NCI-H187 treated with DMSO at 0.1 percent for 48 hours (cell line): ENCODE results near the gene SPDYE17.
"Not testable (repeated sequence)": the region's sequence is repeated elsewhere in the genome, so short reads cannot be mapped to it uniquely, and the experiment has no call there.

ENCODE experiments used
- DNase-seq: peaks from one replicate; lab custom pipeline; 2025; lab: John Stamatoyannopoulos, UW

Gene SPDYE17

DNA sequence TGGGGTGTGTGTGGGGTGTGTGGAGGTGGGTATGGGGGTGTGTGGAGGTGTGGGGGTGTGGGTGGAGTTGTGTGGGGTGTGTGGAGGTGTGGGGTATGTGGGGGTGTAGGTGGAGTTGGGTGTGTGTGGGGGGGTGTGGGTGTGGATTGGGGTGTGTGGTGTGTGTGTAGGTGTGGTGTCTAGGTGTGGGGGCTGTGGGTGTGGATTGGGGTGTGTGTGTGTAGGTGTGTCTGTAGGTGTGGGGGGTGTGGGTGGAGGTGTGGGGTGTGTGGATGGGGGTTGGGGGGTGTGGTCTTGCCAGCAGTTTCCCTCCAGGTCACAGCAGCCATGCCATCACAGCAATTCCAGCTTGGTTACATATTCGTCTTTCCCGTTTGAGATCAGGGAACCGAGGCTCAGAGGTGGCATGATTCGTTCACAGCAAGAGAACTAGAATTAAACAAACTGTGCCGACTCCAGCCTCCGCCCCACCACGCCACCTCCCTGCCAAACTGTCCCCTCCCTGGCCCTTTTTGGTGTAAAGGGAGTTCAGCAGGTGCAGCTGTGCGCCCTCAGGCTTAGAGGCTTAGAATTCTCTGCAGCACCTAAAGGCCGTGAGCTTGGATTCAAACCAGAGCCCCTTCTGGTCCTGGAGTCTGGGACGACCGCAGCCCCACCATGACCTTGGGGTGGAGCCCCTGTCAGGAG, 33.3 kb downstream of the SPDYE17 start:
- DNase-seq = not testable (repeated sequence)

DNA sequence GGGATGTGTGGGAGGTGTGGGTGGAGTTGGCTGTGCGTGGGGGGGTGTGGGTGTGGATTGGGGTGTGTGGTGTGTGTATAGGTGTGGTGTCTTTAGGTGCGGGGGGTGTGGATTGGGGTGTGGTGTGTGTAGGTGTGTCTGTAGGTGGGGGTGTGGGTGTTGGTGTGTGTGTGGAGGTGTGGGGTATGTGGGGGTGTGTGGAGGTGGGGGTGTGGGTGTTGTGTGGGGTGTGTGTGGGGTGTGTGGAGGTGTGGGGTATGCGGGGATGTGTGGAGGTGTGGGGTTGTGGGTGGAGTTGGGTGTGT, 33.9 kb downstream of the SPDYE17 start:
- no peak for DNase-seq

DNA sequence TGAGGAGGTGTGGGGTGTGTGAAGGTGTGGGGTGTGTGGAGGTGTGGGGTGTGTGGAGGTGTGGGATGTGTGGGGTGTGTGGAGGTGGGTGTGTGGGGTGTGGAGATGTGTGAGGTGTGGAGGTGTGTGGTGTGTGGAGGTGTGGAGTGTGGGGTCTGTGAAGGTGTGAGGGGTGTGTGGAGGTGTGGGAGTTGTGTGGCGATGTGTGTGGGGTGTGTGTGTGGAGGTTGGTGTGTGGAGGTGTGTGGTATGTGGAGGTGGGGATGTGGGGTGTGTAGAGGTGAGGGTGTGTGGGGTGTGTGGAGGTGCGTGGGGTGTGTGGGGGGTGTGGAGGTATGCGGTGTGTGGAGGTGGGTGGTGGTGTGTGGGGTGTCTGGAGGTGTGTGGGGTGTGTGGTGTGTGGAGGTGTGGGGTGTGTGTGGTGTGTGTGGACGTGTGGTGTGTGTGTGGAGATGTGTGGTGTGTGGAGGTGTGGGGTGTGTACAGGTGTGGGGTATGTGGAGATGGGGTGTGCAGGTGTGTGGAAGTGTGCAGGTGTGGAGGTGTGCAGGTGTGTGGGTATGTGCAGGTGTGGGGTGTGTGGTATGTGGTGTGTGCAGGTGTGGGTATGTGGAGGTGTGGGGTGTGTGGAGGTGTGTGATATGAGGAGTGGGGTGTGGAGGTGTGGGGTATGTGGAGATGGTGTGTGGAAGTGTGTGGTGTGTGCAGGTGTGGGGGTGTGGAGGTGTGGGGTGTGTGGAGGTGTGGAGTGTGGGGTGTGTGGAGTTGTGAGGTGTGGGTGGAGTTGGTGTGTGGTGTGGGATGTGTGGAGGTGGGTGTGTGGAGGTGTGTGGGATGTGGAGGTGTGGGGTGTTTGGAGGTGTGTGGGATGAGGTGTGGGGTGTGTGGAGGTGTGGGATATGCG, 34.5 kb downstream of the SPDYE17 start:
- DNase-seq = no peak

DNA sequence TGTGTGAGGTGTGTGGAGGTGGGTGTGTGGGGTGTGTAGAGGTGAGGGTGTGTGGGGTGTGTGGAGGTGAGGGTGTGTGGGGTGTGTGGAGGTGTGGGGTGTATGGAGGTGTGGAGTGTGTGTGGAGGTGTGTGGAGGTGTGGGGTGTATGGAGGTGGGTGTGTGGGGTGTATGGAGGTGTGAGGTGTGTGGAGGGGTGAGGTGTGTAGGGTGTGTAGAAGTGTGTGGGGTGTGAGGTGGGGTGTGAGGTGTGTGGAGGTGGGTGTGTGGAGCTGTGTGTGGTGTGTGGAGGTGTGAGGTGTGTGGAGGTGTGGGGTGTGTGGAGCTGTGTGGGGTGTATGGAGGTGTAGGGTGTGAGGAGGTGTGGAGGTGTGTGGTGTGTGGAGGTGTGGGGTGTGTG, 35.2 kb downstream of the SPDYE17 start:
- DNase-seq = not testable (repeated sequence)

DNA sequence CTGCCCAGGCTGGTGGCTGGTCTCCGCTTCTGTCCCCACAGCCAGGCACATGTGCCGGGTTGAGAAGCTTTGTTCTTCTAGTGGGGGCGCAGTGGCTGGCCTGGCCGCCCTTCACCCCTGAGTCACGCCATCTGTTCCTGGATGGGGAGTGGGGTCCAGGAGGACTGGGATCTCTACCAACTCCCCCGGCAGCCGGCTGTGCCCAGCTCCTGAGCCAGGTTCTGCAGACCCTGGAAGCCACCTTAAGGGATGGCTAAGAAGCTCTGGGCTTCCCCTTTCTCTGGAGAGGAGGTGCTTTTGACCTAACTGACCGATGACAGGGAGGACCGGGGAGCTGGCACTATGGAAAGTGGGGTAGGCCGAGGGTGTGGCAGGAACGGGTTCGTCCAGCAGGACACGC, 37.9 kb downstream of the SPDYE17 start:
- DNase-seq = not testable (repeated sequence)

DNA sequence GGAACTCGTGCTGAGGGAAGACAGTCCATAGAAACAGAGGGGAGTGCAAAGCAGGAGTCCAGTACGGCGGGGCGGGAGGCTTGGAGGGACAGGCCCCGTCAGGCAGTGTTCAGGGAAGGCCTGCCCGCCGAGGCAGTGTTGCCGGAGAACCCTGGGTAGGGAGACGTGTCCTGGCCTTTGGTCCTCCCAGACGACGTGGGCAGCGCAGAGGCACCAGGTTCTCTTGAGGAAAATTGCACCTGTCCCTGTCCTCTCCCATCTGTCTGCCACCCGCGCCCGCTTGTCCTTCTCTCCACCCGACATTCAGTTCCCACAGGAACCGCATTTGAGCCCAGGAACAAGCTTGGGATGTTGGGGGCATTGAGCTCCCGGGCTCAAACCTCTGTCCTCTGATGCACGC, 38.3 kb downstream of the SPDYE17 start:
- not testable (repeated sequence) for DNase-seq

DNA sequence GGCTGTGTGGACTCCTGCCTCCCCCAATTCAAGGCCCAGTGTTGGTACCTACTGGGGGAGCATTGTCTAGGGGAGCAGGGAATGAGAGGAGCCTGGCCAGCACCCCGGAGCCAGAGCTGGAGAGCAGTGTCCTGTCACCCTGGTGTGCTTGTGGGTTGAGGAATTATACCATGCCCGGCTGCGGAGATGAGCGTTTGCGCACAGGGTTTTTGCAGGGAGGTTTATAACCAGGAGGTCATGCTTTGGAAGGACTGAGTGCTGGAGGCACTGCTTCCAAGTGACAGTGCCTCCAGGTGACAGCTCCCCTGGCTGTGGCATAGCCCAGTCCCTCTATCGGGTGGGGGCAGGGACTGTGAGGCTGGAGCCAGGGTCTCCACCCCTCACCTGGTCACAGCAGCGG, 39.3 kb downstream of the SPDYE17 start:
- DNase-seq = not testable (repeated sequence)

DNA sequence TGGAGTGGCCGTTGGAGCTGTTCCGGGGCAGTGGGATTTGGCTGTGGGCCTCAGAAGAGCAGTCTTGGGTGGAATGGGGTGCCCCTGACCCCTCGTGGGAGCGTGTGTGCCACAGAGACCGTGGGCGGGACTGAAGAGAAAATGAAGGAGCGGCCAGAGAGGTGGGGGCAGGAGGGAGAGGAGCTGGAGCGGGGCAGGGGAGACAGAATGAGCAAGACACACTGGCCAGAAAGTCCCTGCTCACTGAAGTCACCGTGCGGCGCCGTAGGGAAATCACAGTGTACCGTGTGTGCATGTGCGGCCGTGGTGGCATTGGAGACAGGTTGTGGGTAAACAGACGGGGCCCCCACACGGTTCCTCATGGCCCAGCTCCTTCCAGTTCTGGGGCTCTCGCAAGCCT, 40.0 kb downstream of the SPDYE17 start:
- DNase-seq = not testable (repeated sequence)

DNA sequence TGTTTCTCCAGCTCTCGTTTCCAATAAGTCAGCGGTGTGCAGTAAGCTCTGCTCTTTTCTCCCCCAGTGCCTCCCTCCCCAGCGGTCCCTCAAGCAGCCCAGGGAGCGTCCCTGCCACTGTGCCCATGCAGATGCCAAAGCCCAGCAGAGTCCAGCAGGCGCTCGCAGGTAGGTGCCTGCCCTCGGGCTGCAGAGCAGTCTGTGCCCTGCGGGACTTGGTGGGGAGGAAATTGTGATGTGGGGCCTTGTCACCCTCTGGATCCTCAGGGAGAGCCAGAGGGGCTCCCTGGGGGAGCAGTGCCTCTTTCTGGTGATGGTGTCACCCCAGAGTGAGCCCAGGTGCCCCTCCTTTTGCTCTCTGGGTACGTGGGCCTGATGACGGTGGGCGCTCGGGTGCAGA, 42.0 kb downstream of the SPDYE17 start:
- not testable (repeated sequence) for DNase-seq

DNA sequence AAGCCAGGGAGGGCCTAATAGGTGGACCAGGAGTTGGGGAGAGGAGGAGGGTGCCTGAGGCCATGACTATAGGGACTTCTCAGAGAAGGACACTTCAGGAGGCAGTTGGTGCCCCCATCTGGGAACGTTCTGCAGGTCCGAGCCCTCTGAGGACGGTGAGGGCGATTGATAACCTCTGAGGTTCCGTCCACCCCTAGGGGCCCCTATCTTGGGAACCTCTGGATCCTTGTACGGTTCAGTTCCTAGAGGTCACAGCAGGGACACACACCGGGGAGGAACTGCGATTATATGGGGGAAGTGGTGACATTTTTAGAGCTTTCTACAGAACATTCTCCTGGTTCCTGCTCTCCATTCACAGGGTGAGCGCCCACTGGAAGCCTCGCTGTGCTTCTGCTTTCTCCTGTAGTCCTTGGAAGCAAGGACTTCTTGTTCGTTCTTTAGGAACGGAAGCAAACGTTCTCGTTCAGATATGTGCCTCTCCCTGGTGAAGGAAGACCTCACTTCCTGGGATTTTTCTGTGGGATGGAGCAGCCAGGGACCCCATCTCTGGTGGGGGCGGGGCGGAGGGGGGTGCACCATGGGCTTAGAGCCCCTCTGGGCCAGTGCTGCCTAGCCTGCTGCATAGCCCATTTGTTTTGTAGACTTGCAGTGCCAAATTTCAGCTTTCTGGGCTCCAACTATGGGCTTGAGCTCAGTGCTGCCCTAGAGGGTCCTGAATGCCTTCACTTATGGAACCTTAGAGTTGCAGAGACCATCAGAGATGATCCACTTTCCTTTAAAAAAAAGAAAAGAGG, 46.0 kb downstream of the SPDYE17 start:
- not testable (repeated sequence) for DNase-seq

DNA sequence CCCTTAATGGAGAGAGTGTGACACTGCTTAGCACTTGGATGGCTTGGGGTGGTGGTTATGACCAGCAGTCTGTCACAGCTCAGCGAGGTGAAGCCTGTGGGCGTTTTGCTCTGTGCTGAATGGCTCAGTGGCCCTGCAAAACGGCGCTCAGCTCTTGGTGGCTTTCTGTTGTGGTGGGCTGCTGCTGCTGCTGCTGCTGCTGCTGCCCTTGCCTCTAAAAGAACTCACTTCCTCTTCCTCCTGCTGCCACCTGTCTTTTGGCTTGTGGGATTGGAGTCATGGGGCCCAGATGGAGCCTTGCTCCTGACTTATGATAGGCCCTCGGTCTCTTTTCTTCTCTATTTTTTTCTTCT, 47.4 kb downstream of the SPDYE17 start:
- not testable (repeated sequence) for DNase-seq

DNA sequence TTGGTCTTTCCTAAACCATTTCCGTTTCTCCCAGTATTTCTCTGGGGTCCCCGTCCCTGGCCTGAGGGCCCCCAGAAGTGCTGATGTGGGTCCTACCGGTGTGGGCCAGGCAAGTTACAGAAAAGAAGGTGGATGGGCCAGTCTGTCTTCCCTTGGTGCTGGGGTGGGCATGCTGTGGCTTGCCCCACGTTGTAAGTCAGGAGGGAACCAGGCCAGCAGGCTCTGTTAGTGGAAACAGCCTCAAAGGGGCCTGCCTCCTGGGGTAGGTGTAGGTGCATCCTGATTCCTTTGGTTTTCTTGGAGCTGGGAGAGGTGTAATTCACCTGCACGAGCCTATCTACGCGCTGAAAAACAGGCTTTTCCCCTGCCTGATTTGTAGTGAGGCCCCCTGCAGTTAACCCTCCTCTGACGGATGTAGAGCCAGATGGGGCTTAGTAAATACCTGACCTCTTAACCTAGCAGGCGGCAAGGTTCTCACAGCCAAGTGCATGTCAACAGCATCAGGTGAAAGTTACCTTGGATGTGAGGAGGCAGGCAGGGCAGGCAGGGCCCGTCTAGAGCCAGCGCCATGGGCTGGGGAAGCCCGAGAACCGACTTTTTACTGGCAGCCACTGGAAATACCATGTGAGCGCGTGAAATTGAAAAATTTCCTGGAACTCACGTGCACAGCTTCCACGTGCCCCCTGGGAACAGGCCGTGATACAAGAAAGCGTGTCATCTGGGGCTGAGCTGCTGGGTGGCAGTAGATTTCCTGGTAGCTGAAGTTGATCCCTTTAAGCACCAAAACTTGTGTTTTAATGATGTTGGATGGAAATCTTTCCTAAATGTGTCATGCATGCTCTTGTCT, 48.0 kb downstream of the SPDYE17 start:
- not testable (repeated sequence) for DNase-seq

DNA sequence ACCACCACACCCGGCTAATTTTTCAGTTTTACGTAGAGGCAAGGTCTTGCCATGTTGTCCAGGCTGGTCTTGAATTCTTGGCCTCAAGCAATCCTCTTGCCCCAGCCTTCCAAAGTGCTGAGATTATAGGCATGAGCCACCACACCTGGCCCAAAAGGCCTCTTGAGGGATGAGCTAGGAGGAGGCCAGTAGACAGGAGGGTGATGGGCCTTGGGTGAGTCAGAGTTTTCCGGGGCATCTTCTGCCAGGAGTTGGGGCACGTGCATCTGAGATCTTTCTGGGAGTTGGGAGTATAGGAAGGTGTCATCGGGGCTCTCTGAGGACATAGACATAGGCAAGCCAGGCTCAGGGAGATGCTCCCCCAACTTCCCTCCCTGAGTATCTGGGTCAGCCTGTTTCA, 48.8 kb downstream of the SPDYE17 start:
- not testable (repeated sequence) for DNase-seq

DNA sequence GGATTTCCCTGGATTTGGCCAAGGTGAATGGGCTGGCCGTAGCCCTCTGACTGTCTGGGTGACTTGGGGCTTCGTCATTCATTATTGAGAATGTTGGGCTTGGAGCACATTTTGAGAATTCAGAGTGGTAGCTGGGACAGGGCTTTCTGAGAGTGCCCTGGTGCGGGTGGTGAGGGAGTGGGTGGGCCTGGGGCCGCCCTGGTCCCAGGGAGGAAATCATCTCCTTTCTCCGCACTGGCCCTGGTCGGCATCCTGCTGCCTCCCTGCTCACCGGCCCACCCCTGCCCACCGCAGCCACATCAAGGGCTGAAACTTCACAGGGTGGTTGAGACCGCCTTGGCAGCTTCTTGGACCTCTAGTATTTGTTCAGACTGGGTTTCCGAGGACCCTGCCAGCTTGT, 49.7 kb downstream of the SPDYE17 start:
- DNase-seq = not testable (repeated sequence)

DNA sequence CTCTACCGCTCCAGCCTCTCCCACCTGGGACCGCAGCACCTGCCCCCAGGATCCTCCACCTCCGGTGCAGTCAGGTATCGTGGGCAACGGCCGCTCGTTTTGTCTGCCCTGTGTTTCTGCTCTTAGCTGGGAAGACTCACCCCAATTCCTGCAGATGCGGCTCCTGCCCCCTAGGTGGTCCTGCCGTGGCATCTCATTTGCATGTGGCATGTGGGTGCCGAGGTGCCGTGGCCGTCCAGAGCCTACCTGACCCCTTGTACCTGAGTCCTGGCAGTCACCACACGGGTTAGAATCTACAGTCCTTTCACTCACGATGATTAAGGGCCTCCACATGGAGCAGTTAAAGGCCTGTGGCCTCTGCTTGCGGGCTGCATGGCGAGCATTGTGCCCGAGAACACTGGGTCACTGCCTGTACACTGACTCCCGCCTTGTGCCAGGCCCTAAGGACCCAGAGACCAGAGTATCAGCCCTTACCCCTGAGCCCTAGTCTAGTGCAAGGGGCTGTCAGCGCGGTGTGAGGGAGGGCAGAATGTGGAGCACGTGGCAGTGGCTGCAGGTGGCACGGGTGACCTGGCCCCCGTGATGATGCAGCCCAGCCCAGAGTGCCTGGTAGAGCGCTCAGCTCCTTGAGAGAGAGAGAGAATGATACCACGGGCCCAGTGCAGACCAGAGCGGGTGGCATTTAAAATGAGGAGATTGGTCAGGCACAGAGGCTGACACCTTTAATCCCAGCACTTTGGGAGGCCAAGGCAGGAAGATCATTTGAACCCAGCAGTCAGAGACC, 50.8 kb downstream of the SPDYE17 start:
- DNase-seq = not testable (repeated sequence)

DNA sequence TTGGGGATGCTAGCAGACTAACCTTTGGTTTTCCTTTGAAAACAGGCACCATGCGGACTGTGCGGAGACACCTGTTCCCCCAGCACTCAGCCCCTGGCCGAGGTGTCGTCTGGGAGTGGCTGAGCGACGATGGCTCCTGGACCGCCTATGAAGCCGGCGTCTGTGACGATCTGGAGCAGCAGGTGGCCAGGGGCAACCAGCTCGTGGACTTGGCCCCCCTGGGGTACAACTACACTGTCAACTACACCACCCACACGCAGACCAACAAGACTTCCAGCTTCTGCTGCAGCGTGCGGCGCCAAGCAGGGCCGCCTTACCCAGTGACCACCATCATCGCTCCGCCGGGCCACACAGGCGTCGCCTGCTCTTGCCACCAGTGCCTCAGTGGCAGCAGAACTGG, 51.6 kb downstream of the SPDYE17 start:
- DNase-seq = not testable (repeated sequence)

DNA sequence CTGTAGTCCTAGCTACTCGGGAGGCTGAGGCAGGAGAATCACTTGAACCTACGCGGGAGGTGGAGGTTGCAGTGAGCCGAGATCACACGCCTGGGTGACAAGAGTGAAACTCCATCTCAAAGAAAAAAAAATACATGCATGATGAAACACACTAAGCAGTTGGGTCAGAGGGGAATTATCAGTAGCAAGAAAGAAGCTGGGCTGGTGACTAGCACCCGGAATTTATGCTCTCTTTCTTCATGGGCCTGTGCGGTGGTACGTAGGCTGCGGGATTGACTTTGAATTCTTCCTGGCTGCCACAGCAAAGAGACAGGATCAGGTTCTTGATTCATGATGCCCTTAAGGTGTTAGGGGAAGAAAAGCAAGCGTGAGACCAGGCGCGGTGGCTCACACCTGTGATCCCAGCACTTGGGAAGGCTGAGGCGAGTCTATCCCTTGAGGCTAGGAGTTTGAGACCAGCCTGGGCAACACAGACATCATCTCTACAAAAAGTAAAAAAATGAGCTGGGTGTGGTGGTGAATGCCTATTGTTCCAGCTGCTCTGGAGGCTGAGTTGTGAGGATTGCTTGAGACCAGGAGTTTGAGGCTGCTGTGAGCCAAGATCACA, 54.3 kb downstream of the SPDYE17 start:
- not testable (repeated sequence) for DNase-seq

DNA sequence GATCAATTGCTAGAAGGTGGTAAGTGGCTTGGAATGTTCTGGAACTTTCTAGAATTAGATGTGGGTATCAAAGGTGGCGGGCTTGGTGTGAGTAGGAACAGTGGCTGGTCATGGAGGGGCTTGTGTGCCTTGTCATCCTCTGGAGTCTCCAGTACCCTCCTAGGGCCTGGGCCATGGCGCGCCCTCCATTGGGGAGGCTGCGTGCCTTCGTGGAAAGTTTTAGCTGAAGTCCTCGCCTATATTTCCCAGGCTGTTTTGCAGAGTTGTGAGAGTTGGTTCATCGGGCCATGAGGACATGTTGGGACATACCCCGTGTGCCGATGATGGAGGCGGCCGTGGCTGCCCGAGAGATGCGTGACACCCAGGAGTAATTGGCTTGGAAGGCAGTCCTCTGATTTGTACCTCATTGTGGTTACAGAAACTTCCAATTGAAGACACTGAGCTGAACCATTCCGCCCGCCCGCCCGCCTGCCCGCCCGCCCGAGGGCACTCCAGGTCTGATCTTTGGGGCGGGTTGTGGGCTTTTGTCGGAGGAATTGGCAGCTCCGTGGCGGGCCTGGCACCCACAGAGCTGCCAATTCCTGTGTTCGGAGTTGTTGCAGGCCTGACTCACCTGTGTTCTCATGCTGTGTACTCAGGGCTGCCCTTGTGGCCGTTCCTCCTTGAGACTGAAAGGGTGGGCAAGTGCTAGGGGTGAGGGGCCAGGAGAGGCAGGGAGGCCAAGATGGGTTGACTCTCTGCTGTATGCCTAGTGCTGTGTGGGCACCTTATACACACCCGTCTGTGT, 57.2 kb downstream of the SPDYE17 start:
- DNase-seq = not testable (repeated sequence)

DNA sequence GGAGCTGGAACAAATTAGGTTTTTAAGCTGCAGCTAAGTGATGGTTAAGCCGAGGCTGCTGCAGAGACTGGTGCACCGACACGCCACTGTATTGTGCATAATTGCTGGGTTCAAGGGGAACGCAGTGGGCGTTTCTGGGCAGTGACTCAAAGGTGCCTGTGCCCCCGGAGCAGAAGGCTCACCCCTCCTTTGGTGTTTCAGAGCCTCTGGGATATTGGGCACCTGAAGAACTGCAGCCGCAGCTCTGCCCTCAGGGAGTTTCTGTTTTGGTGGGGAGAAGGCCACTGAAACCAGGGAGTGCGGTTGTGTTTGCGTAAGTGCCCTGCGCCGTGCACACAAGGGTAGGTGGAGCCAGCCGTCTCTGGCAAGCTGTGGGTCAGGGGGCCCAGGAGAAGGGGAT, 57.8 kb downstream of the SPDYE17 start:
- DNase-seq = not testable (repeated sequence)

DNA sequence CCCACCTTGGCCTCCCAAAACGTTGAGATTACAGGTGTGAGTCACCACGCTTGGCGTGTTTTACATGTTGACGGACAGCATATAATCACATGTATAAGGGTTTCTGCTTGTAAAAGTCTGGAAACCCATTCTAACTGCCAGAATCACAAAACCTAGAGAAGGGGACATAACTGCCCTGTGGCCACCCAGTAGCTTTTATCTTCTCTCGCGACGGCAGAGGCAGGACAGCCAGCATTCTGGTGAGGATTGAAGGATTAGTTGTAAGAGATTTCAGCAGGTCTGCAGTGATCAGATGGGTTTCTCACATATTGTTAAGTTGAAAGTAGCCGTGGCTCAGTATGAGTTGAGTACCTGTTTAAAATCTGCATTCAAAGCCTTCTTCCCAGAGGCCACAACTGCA, 59.8 kb downstream of the SPDYE17 start:
- DNase-seq = not testable (repeated sequence)
